A549 treated with ZK216348 at 1 μM for 4 hours (cell line): ENCODE data around the gene SRGAP1. TPM values are rescaled to one million over a fixed set of nuclear protein-coding genes. Genes with fewer than 3 reads are reported as not detected.

Experiments
- total RNA-seq: library from RNA; stranded (reverse); fragments of 200-300 nt; extraction: Qiagen RNA extraction; gene quantifications from 5 replicates; pipeline ENCODE4 v1.2.3, GENCODE V29; 2022; ENCODE audit warnings: low read depth

Gene SRGAP1
- 9.0 to 15.1 TPM (median 10.9 TPM) in 5 replicates for total RNA-seq

DNA sequence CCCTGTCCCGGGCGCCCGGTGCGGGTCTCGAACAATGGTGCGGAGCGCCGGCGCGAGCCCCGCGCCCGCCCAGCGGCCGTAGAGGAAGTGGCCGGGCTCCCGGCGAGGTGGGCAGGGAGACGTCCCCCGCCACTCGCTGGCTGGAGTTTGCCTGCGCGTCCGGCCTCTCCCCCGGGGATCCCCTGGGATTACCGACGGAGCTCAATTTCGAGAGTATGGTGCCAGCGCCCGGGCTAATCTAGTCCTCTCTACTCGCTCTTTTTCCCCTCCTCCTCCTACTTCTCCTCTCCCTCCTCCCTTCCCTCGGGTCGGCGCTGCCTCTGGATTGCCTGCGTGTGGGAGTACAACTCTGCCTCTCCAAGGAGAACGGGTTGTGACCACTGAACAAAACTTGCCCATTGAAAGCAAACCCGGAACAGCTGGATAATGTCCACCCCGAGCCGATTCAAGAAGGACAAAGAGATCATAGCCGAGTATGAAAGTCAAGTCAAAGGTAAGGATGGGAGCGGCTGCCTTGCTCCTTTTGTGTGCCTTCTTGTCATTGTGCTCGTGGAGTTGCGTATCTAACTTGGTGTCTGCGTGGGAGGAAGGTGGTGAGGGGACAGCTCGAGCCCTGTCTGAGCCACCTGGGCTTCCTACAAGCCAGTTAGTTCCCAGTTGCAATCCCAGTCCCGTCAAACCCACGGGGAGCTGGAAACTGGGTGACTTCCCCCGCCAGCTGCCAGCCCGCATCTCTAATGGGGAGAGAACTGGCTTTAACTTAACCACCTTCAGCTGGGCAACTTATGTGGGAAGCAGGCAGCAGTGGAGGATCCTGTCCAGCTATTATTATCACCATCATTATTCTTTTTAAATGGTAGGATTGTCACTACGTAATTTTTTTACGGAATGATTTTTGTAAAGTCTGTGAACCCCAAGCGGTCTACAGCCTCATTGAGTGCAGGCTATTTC is at the start of gene SRGAP1:
SRGAP1 (plus strand) TSS at position 310 of the 951 bp plus-strand sequence; CDS start at position 427, 117 bp downstream.

Other genes with a start within 250 kb of the SRGAP1 start
- 1.3 to 3.3 TPM (median 2.6 TPM) in 5 replicates for gene DPY19L2, start 176.2 kb upstream of the SRGAP1 start, total RNA-seq
- 24.3 to 28.0 TPM (median 27.6 TPM) in 5 replicates for gene RXYLT1, start 64.8 kb upstream of the SRGAP1 start, total RNA-seq